CD14-positive monocyte (primary cell): ENCODE measurements around the gene NTPCR. TPM values are rescaled to one million over a fixed set of nuclear protein-coding genes. Genes with fewer than 3 reads are reported as not detected.
A peak's percentile ranks its signal among the peaks of the same experiment; 100 is the strongest.

ENCODE experiments used
- DNase-seq, 3 donors: peaks; one replicate each; pipeline ENCODE4 v3.0.0-alpha.2; 2011 to 2022
- H2AFZ ChIP-seq: 2 replicates; pipeline ENCODE4 v1.6.0; 2012; ENCODE audit warnings: mild to moderate bottlenecking, low read depth, low read length, inconsistent platforms; ENCODE audit not compliant: insufficient read depth, poor library complexity, severe bottlenecking
- H3K27ac ChIP-seq, 2 donors: 1 replicate in 1 of 2; 2 replicates in 1 of 2; pipeline ENCODE4 v1.5.1; 2012 to 2013; ENCODE audit warnings: low read length in 2 of 2, control low read depth in 1 of 2, inconsistent platforms in 1 of 2, low read depth in 1 of 2, mild to moderate bottlenecking in 1 of 2
- H3K27me3 ChIP-seq, 2 donors: one replicate each; pipeline versions ENCODE4 v1.6.0 to v1.6.1; 2011 to 2013; ENCODE audit warnings: low read length in 2 of 2; ENCODE audit not compliant: control insufficient read depth in 2 of 2, insufficient read depth in 2 of 2
- H3K36me3 ChIP-seq, 2 donors: replicated peaks in 1 of 2; 1 replicate in 1 of 2; 2 replicates in 1 of 2; pipeline versions ENCODE4 v1.5.1 to v1.6.1; 2012 to 2013; ENCODE audit warnings: low read length in 2 of 2, control low read depth in 1 of 2, inconsistent platforms in 1 of 2, mild to moderate bottlenecking in 1 of 2; ENCODE audit not compliant: insufficient read depth in 2 of 2, control insufficient read depth in 1 of 2
- H3K4me1 ChIP-seq, 2 donors: 1 replicate in 1 of 2; 2 replicates in 1 of 2; pipeline versions ENCODE4 v1.5.1 to v1.6.1; 2012 to 2013; ENCODE audit warnings: low read length in 2 of 2, control low read depth in 1 of 2, inconsistent platforms in 1 of 2, mild to moderate bottlenecking in 1 of 2, moderate library complexity in 1 of 2; ENCODE audit not compliant: insufficient read depth in 2 of 2, control insufficient read depth in 1 of 2
- H3K4me2 ChIP-seq: replicated peaks from 2 replicates; pipeline ENCODE3; 2012; ENCODE audit warnings: low read length, moderate library complexity, mild to moderate bottlenecking; ENCODE audit not compliant: poor library complexity, severe bottlenecking; ENCODE audit errors: extremely low read depth
- H3K4me3 ChIP-seq, 3 experiments: fragments of 200-600 bp in 1 of 3; sonication (generic) in 1 of 3; replicated peaks in 1 of 3; 1 replicate in 2 of 3; 2 replicates in 1 of 3; pipeline ENCODE4 v1.5.1; 2011 to 2013; ENCODE audit warnings: low read length in 3 of 3, mild to moderate bottlenecking in 3 of 3, control low read depth in 2 of 3, low read depth in 2 of 3, inconsistent platforms in 1 of 3, moderate library complexity in 1 of 3
- H3K79me2 ChIP-seq: 2 replicates; pipeline ENCODE4 v1.6.0; 2012; ENCODE audit warnings: mild to moderate bottlenecking, control low read depth, inconsistent platforms, low read length, moderate library complexity; ENCODE audit not compliant: insufficient read depth
- H3K9ac ChIP-seq: 2 replicates; pipeline ENCODE4 v1.6.0; 2017; ENCODE audit warnings: low read length, mild to moderate bottlenecking; ENCODE audit not compliant: insufficient read depth, poor library complexity, severe bottlenecking
- H3K9me3 ChIP-seq, 2 donors: replicated peaks in 1 of 2; 1 replicate in 1 of 2; 2 replicates in 1 of 2; pipeline versions ENCODE4 v1.5.1 to v1.6.1; 2012 to 2013; ENCODE audit warnings: low read length in 2 of 2, control low read depth in 1 of 2; ENCODE audit not compliant: control insufficient read depth in 1 of 2, insufficient read depth in 1 of 2
- H4K20me1 ChIP-seq: 2 replicates; pipeline ENCODE4 v1.6.0; 2012; ENCODE audit warnings: mild to moderate bottlenecking, low read length, control low read depth, moderate library complexity; ENCODE audit not compliant: insufficient read depth
- H3K27ac Mint-ChIP-seq, 7 donors: one replicate each; pipeline ENCODE4 v1.8.0; 2020; ENCODE audit warnings: mild to moderate bottlenecking in 7 of 7, mixed read lengths in 7 of 7, moderate library complexity in 6 of 7, inconsistent platforms in 2 of 7
- H3K27me3 Mint-ChIP-seq, 3 donors: one replicate each; pipeline ENCODE4 v1.8.0; 2021 to 2022; ENCODE audit warnings: low read depth in 3 of 3, mild to moderate bottlenecking in 3 of 3, mixed read lengths in 3 of 3, moderate library complexity in 3 of 3, inconsistent platforms in 1 of 3
- H3K36me3 Mint-ChIP-seq, 2 donors: one replicate each; pipeline ENCODE4 v1.8.0; 2020; ENCODE audit warnings: mixed read lengths in 2 of 2, inconsistent platforms in 1 of 2, mild to moderate bottlenecking in 1 of 2
- H3K4me1 Mint-ChIP-seq: one replicate; pipeline ENCODE4 v1.8.0; 2020; ENCODE audit warnings: mild to moderate bottlenecking, mixed read lengths
- H3K4me3 Mint-ChIP-seq, 2 donors: one replicate each; pipeline ENCODE4 v1.8.0; 2020; ENCODE audit warnings: mild to moderate bottlenecking in 2 of 2, mixed read lengths in 2 of 2, moderate library complexity in 1 of 2
- H3K9me3 Mint-ChIP-seq, 7 donors: one replicate each; pipeline ENCODE4 v1.8.0; 2020 to 2022; ENCODE audit warnings: mixed read lengths in 7 of 7, mild to moderate bottlenecking in 6 of 7, moderate library complexity in 6 of 7, inconsistent platforms in 2 of 7
- WGBS: methylation state at CpG from one replicate; pipeline ENCODE4 v1.1.5; 2013; ENCODE audit warnings: missing lambda C conversion rate; ENCODE audit not compliant: insufficient coverage; 5-methylcytosine and 5-hydroxymethylcytosine counted together
- intact Hi-C, 2 donors: fragments of 100-400 bp; cut with micrococcal nuclease; formaldehyde crosslinking; loops; one replicate each; pipeline versions ENCODE4 v1.15.0 to v1.15.1; 2023
- polyA plus RNA-seq, 3 donors: library from polyadenylated mRNA; depleted of rRNA in 1 of 3; unstranded in 2 of 3; stranded (reverse) in 1 of 3; fragments of 300-500 nt in 2 of 3; fragments of >200 nt in 1 of 3; fragmentation: Illumina TruSeq in 2 of 3; gene quantifications; 1 replicate in 2 of 3; 2 replicates in 1 of 3; pipeline ENCODE4 v1.2.3, GENCODE V29; 2012 to 2021
- TF ChIP-seq, protein P1 (sequence below): fragments of 200-600 bp; IDR thresholded peaks from one replicate; pipeline ENCODE4 v1.8.0; 2022; ENCODE audit warnings: antibody characterized with exemption, mild to moderate bottlenecking

The NTPCR gene
- polyA plus RNA-seq, 3 donors = 8.6 to 42.0 (median 31.7) TPM

DNA sequence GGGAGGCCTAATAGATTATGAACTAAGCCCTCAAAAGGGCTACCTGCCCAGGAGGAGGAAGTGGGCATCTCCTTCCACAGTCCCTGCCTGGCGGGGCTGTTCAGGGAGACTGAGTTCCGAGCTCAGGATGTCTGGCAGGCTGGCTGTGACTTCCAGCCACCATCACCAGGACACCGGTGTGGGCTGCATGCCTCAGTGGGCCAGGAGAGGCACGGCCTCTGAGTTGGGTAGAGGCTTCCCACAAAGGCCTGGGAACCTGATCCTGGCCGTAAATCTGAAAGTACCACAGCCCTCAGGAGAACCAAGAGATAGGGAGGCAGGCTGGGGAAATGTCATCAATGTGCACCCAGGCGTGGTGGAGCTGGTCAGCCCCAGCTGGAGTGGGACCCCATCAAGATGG, 29.1 kb downstream of the NTPCR start:
- Histone ChIP-seq H3K36me3 (peaks cover 9 to 26% of the 10 kb centered on the region in 2 donors), H3K9me3 (no peaks in the 10 kb centered on the region), H3K4me2 (no peak overlapping the region), H2AFZ (no peak overlapping the region), H3K27me3 (no peaks in the 10 kb centered on the region), H3K9ac (no peak overlapping the region), H3K4me1 (peaks cover 4 to 14% of the 10 kb centered on the region in 2 donors), H3K79me2 (no peaks in the 10 kb centered on the region), H4K20me1 (no peaks in the 10 kb centered on the region), H3K27ac (peak overlapping the region in 1 of 2 donors; percentile 36), H3K4me3 (no peak overlapping the region)
- TF ChIP-seq, protein P1, sequence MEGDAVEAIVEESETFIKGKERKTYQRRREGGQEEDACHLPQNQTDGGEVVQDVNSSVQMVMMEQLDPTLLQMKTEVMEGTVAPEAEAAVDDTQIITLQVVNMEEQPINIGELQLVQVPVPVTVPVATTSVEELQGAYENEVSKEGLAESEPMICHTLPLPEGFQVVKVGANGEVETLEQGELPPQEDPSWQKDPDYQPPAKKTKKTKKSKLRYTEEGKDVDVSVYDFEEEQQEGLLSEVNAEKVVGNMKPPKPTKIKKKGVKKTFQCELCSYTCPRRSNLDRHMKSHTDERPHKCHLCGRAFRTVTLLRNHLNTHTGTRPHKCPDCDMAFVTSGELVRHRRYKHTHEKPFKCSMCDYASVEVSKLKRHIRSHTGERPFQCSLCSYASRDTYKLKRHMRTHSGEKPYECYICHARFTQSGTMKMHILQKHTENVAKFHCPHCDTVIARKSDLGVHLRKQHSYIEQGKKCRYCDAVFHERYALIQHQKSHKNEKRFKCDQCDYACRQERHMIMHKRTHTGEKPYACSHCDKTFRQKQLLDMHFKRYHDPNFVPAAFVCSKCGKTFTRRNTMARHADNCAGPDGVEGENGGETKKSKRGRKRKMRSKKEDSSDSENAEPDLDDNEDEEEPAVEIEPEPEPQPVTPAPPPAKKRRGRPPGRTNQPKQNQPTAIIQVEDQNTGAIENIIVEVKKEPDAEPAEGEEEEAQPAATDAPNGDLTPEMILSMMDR = no peak
- Mint-ChIP-seq H3K27me3 (no peaks in the 10 kb centered on the region), H3K36me3 (peaks cover 23 to 28% of the 10 kb centered on the region in 2 donors), H3K27ac (peak overlapping the region in 1 of 7 donors; percentile 22), H3K4me1 (peaks cover 11% of the 10 kb centered on the region), H3K9me3 (no peaks in the 10 kb centered on the region), H3K4me3 (no peak overlapping the region)
- 94% methylated on average over 5 of the region's 6 CpGs for WGBS
- intact Hi-C loops = no loop called here
- no peak for DNase-seq

DNA sequence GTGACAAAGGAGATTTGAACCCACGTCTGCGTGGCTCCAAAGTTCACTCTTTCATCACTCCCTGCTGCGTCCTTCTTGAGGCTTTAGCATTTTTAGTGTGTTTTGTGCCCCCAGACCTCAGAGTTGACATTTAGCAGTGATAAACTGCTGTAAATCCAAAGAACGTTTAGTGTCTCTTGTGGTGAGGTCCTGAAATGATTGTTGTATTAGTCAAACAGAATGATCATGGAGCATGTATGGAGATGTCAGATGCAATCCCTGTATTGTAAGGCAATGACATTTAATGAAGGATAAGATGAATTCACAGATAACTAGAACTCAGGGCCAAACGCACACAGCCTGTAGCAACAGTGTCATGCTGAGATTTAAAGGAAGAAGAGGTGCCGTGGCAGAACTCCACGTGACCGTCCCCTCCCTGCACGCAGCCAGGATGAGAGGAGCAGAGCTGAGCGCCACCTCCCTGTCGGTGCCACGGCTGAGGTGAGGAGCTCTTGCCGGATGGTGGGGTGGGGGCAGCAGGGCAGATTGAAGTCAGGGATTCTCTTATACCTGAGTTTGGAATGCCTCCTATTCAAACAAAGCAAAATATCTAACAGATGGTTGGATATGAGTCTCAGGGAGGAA, 30.1 kb downstream of the NTPCR start:
- no peak overlapping the region for H3K4me3 ChIP-seq
- intact Hi-C loops = no loop called here

More for the DNA sequence above, 30.1 kb downstream of the NTPCR start:
- Histone ChIP-seq H2AFZ (no peak overlapping the region), H4K20me1 (no peaks in the 10 kb centered on the region), H3K4me2 (no peak overlapping the region), H3K27ac (no peak overlapping the region), H3K9me3 (no peaks in the 10 kb centered on the region), H3K9ac (no peak overlapping the region), H3K79me2 (no peaks in the 10 kb centered on the region), H3K4me1 (peaks cover 4 to 14% of the 10 kb centered on the region in 2 donors), H3K27me3 (no peaks in the 10 kb centered on the region), H3K36me3 (peaks cover 9 to 19% of the 10 kb centered on the region in 2 donors)
- no peaks in the 10 kb centered on the region for H3K9me3 Mint-ChIP-seq
- peak overlapping the region in 2 of 7 donors; percentile 4 to 35 for H3K27ac Mint-ChIP-seq
- H3K27me3 Mint-ChIP-seq = peaks cover 0 to 2% (median 0%) of the 10 kb centered on the region in 3 donors
- H3K36me3 Mint-ChIP-seq = peaks cover 23 to 28% of the 10 kb centered on the region in 2 donors
- no peak for DNase-seq
- TF ChIP-seq, protein P1 = no peak
- peaks cover 11% of the 10 kb centered on the region for H3K4me1 Mint-ChIP-seq
- WGBS = 93% methylated on average over 5 of the region's 13 CpGs
- H3K4me3 Mint-ChIP-seq = no peak overlapping the region
